PC-9 (cell line): ENCODE measurements around the gene INTS3. TPM values are rescaled to one million over a fixed set of nuclear protein-coding genes. Genes with fewer than 3 reads are reported as not detected.
"Not testable (repeated sequence)": the region's sequence is repeated elsewhere in the genome, so short reads cannot be mapped to it uniquely, and the experiment has no call there.

Source experiments
- BruUV-seq: library from RNA; stranded (reverse); fragments of 400-500 nt; replicated peaks from 2 replicates; lab custom pipeline; 2021; lab: Mats Ljungman, UMichigan
- CTCF ChIA-PET: fragments of 300-600 bp; sonication (Branson Sonifier 250); formaldehyde crosslinking; loops from one replicate; lab custom pipeline; 2022; ENCODE audit warnings: antibody characterized with exemption; lab: Charles Lee
- POLR2A ChIA-PET: fragments of 300-600 bp; sonication (Branson Sonifier 250); formaldehyde crosslinking; loops from one replicate; lab custom pipeline; 2022; ENCODE audit warnings: antibody characterized with exemption; ENCODE audit not compliant: unreplicated experiment; lab: Charles Lee
- DNase-seq, 2 experiments: peaks; one replicate each; pipeline versions ENCODE4 v3.0.0 to v3.0.0-alpha.2; 2015 to 2022; ENCODE audit warnings: mixed read lengths in 1 of 2
- H2AFZ ChIP-seq: fragments of 200-600 bp; sonication (generic); 2 replicates; pipeline ENCODE4 v1.8.1; 2017; ENCODE audit warnings: antibody characterized with exemption
- H3F3A ChIP-seq: fragments of 200-600 bp; sonication (generic); 2 replicates; pipeline ENCODE4 v1.8.1; 2017; ENCODE audit warnings: antibody characterized with exemption, mild to moderate bottlenecking, low read depth; ENCODE audit not compliant: insufficient read depth
- H3K27ac ChIP-seq: fragments of 200-600 bp; sonication (generic); 2 replicates; pipeline ENCODE4 v1.6.1; 2016; ENCODE audit warnings: mixed run types
- H3K27me3 ChIP-seq: fragments of 200-600 bp; sonication (generic); 2 replicates; pipeline ENCODE4 v1.6.1; 2016; ENCODE audit warnings: low read depth, mixed run types; ENCODE audit not compliant: insufficient read depth
- H3K36me3 ChIP-seq: fragments of 200-600 bp; sonication (generic); 2 replicates; pipeline ENCODE4 v1.6.1; 2016; ENCODE audit warnings: low read depth, mixed run types
- H3K4me1 ChIP-seq: fragments of 200-600 bp; sonication (generic); replicated peaks from 2 replicates; pipeline ENCODE4 v1.6.1; 2016; ENCODE audit warnings: mixed run types; ENCODE audit not compliant: insufficient read depth
- H3K4me2 ChIP-seq: fragments of 200-600 bp; sonication (generic); 2 replicates; pipeline ENCODE4 v1.6.1; 2017; ENCODE audit warnings: mixed run types
- H3K4me3 ChIP-seq: fragments of 200-600 bp; sonication (generic); 2 replicates; pipeline ENCODE4 v1.6.1; 2016; ENCODE audit warnings: mixed run types
- H3K79me2 ChIP-seq: fragments of 200-600 bp; sonication (generic); 2 replicates; pipeline ENCODE4 v1.6.1; 2017; ENCODE audit warnings: low read depth, mixed run types
- H3K9me2 ChIP-seq: fragments of 200-600 bp; sonication (generic); 2 replicates; pipeline ENCODE4 v1.8.1; 2017; ENCODE audit warnings: mild to moderate bottlenecking; ENCODE audit not compliant: insufficient read depth
- H3K9me3 ChIP-seq: fragments of 200-600 bp; sonication (generic); 2 replicates; pipeline ENCODE4 v1.8.1; 2016; ENCODE audit warnings: low read depth; ENCODE audit not compliant: insufficient read depth
- H4K20me1 ChIP-seq: fragments of 200-600 bp; sonication (generic); 2 replicates; pipeline ENCODE4 v1.8.1; 2017; ENCODE audit not compliant: insufficient read depth
- CTCF ChIP-seq: fragments of 200-600 bp; sonication (generic); conservative IDR thresholded peaks from 2 replicates; pipeline ENCODE4 v1.6.1; 2017; ENCODE audit warnings: mixed run types, antibody characterized with exemption, mild to moderate bottlenecking, moderate library complexity
- EZH2 ChIP-seq: fragments of 200-600 bp; sonication (generic); IDR thresholded peaks from 2 replicates; pipeline ENCODE4 v1.8.0; 2017; ENCODE audit warnings: antibody characterized with exemption, low read depth
- intact Hi-C: fragments of 100-400 bp; cut with micrococcal nuclease; formaldehyde crosslinking; loops from one replicate; pipeline ENCODE4 v1.10.0; 2022; ENCODE audit not compliant: unreplicated experiment
- total RNA-seq: library from RNA; stranded (reverse); gene quantifications from 2 replicates; pipeline ENCODE4 v1.2.3, GENCODE V29; 2021

The INTS3 gene
- total RNA-seq, 1 experiment from 2014 or later: 91.7 TPM

GRCh38 chr1:153723687-153724086 is 4.2 kb upstream of the INTS3 start:
- no peak for TF ChIP-seq CTCF
- TF ChIP-seq EZH2: no peak
- no peak for DNase-seq
- Histone ChIP-seq H3K4me3 (no peak overlapping the region), H2AFZ (no peak overlapping the region), H3K9me3 (no peaks in the 10 kb centered on the region), H3F3A (no peaks in the 10 kb centered on the region; the same call in 1 of the 2 replicates), H3K4me1 (peaks cover 8% of the 10 kb centered on the region; the same call in 1 of the 2 replicates), H3K36me3 (no peaks in the 10 kb centered on the region), H3K27me3 (no peaks in the 10 kb centered on the region), H3K27ac (no peak overlapping the region), H3K4me2 (no peak overlapping the region), H3K9me2 (no peaks in the 10 kb centered on the region), H4K20me1 (no peaks in the 10 kb centered on the region), H3K79me2 (peaks cover 7% of the 10 kb centered on the region)
- intact Hi-C loops: no loop called here
- ChIA-PET CTCF (no interaction called here), POLR2A (no interaction called here)
- BruUV-seq: no TSS peak

GRCh38 chr1:153724634-153725033 is 3.2 kb upstream of the INTS3 start:
- CTCF ChIA-PET, H3K27me3 ChIP-seq, H3K4me2 ChIP-seq, H3K9me3 ChIP-seq, DNase-seq, H3K9me2 ChIP-seq, H3K27ac ChIP-seq, H3K36me3 ChIP-seq, H4K20me1 ChIP-seq, H2AFZ ChIP-seq, BruUV-seq, H3F3A ChIP-seq, H3K4me3 ChIP-seq, POLR2A ChIA-PET: not testable (repeated sequence)
- H3K79me2 ChIP-seq: peaks cover 16% of the 10 kb centered on the region
- intact Hi-C loops: loop anchor here (5.0 kb wide), 1 partner anchor 47 kb away; the partner anchor contains the start of gene NPR1
- H3K4me1 ChIP-seq: peaks cover 16% of the 10 kb centered on the region

GRCh38 chr1:153728305-153729066 is 636 bp downstream of the INTS3 start:
- peaks cover 40% of the 10 kb centered on the region for H3K79me2 ChIP-seq
- TSS peak; percentile 81 for BruUV-seq
- H3F3A ChIP-seq: peaks cover 23% of the 10 kb centered on the region; the same call in 1 of the 2 replicates
- H3K4me3 ChIP-seq: peak overlapping the region; percentile 94
- H3K27ac ChIP-seq: peak overlapping the region; percentile 84
- no peaks in the 10 kb centered on the region for H3K9me3 ChIP-seq
- peak overlapping the region; percentile 98 for H3K4me2 ChIP-seq
- POLR2A ChIA-PET: interaction anchor here (1.6 kb wide), 1 partner anchor 19 kb away, joined by 8 read pairs; no protein-coding TSS in a partner anchor
- H3K9me2 ChIP-seq: no peaks in the 10 kb centered on the region
- H2AFZ ChIP-seq: peak overlapping the region; percentile 82
- no peaks in the 10 kb centered on the region for H3K27me3 ChIP-seq
- no peaks in the 10 kb centered on the region for H4K20me1 ChIP-seq
- no peaks in the 10 kb centered on the region for H3K36me3 ChIP-seq
- CTCF ChIA-PET: interaction anchor here (0.5 kb wide), 1 partner anchor 22 kb away, joined by 4 read pairs; no protein-coding TSS in a partner anchor
- intact Hi-C loops: loop anchor here (5.0 kb wide), 1 partner anchor 51 kb away; the partner anchor contains the start of gene NPR1
- H3K4me1 ChIP-seq: peaks cover 21% of the 10 kb centered on the region
- peak; percentile 17 to 52 for DNase-seq
- 0 out of 2 replicates have a peak, but pooled peaks have one; percentile 1 for TF ChIP-seq CTCF
- TF ChIP-seq EZH2: no peak
